H1 (cell line): ENCODE data around the gene MEP1A.

Experiments
- ATF3 ChIP-seq: IDR thresholded peaks from 2 replicates; pipeline ENCODE4 v1.6.1; 2011; ENCODE audit warnings: low read depth, mild to moderate bottlenecking, low read length; ENCODE audit not compliant: insufficient read depth
- CEBPB ChIP-seq: IDR thresholded peaks from 2 replicates; pipeline ENCODE4 v1.6.1; 2012; ENCODE audit warnings: low read depth, low read length
- EP300 ChIP-seq, 2 experiments: IDR thresholded peaks; 1 replicate in 1 of 2; 2 replicates in 1 of 2; pipeline ENCODE4 v1.6.1; 2011 to 2012; ENCODE audit warnings: low read depth in 2 of 2, low read length in 2 of 2, mild to moderate bottlenecking in 2 of 2, borderline replicate concordance in 1 of 2, inconsistent platforms in 1 of 2, moderate library complexity in 1 of 2
- JUN ChIP-seq: IDR thresholded peaks from 2 replicates; pipeline ENCODE4 v1.6.1; 2011; ENCODE audit warnings: low read depth, mild to moderate bottlenecking, improper control_type of control experiment, low read length
- JUND ChIP-seq: IDR thresholded peaks from 2 replicates; pipeline ENCODE4 v1.6.1; 2011; ENCODE audit warnings: mild to moderate bottlenecking, improper control_type of control experiment, low read length
- KDM4A ChIP-seq: IDR thresholded peaks from one replicate; pipeline ENCODE4 v1.7.1; 2012; ENCODE audit warnings: low read depth, mild to moderate bottlenecking, moderate library complexity, low read length, inconsistent platforms; ENCODE audit not compliant: severe bottlenecking
- KDM5A ChIP-seq: fragments of 200-600 bp; IDR thresholded peaks from 2 replicates; pipeline ENCODE4 v1.7.1; 2012; ENCODE audit warnings: mild to moderate bottlenecking, low read length, inconsistent platforms, mixed read lengths
- POLR2A ChIP-seq, 2 experiments: IDR thresholded peaks; 1 replicate in 1 of 2; 2 replicates in 1 of 2; pipeline ENCODE4 v1.6.1; 2011; ENCODE audit warnings: low read depth in 2 of 2, low read length in 2 of 2, mild to moderate bottlenecking in 2 of 2; ENCODE audit errors: control extremely low read depth in 1 of 2
- RAD21 ChIP-seq, 2 experiments: IDR thresholded peaks in 1 of 2; conservative IDR thresholded peaks in 1 of 2; 2 replicates each; pipeline ENCODE4 v1.6.1; 2011; ENCODE audit warnings: low read depth in 2 of 2, low read length in 2 of 2, improper control_type of control experiment in 1 of 2, inconsistent platforms in 1 of 2, mild to moderate bottlenecking in 1 of 2, moderate library complexity in 1 of 2
- TCF12 ChIP-seq: IDR thresholded peaks from 2 replicates; pipeline ENCODE4 v1.6.1; 2011; ENCODE audit warnings: low read depth, mild to moderate bottlenecking, low read length
- TEAD4 ChIP-seq: IDR thresholded peaks from 2 replicates; pipeline ENCODE4 v1.6.1; 2012; ENCODE audit warnings: low read depth, low read length, inconsistent platforms, mixed read lengths
- TF ChIP-seq, protein P1 (sequence below), 3 experiments: IDR thresholded peaks; 1 replicate in 2 of 3; 2 replicates in 1 of 3; pipeline versions ENCODE4 v1.5.1 to v1.6.1; 2011; ENCODE audit warnings: low read length in 3 of 3, mild to moderate bottlenecking in 3 of 3, inconsistent platforms in 2 of 3, low read depth in 1 of 3, moderate library complexity in 1 of 3; ENCODE audit not compliant: insufficient read depth in 1 of 3; ENCODE audit errors: control extremely low read depth in 1 of 3

DNA sequence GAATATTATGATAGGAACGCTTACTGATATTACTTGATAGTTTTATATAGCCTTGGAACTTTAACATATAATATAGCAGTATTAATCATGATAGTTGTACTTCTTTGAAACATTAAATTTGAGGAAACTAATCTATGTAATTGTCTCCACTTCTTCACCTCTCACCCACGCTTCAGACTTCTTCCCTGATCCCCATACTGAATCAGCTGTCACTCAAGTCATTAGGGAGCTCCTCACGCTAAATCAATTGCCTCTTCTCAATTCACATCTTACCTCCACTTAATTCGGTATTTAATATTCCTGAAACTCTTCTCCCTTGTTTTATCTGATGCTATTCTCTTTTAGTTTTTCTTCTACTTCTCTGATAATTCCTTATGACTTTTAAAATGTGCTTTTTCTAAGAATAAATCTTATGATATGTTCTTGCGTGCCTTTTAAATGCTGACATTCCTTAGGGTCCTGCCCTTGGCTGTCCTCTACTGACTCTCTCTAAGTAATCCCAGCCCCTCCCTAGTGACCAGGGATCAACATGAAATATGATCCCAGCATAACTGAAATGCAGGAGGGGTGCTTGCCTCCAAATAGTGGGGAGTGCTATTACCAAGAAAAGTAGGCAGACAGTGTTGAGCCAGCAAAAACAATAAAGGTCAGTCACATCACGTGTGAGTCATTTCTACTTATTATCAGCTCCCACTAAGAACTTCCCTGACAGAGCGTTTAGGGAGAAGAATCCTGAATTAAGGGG, 36.5 kb upstream of the MEP1A start:
- TF ChIP-seq KDM5A (no peak), RAD21 (IDR thresholded peaks at IDR 0.05 in 1 of 2, conservative IDR thresholded peaks at IDR 0.05 in 1 of 2; ENCODE audit: low read depth in 2 of 2, low read length in 2 of 2) (no peak), JUN (no peak), JUND (no peak), CEBPB (no peak), ATF3 (no peak), TEAD4 (no peak), KDM4A (no peak), EP300 (IDR thresholded peaks at IDR 0.05; ENCODE audit: borderline replicate concordance in 1 of 2, low read depth in 2 of 2, low read length in 2 of 2) (no peak), TCF12 (no peak), POLR2A (IDR thresholded peaks at IDR 0.05; ENCODE audit: control extremely low read depth in 1 of 2, low read depth in 2 of 2, low read length in 2 of 2) (no peak)
- TF ChIP-seq, protein P1, sequence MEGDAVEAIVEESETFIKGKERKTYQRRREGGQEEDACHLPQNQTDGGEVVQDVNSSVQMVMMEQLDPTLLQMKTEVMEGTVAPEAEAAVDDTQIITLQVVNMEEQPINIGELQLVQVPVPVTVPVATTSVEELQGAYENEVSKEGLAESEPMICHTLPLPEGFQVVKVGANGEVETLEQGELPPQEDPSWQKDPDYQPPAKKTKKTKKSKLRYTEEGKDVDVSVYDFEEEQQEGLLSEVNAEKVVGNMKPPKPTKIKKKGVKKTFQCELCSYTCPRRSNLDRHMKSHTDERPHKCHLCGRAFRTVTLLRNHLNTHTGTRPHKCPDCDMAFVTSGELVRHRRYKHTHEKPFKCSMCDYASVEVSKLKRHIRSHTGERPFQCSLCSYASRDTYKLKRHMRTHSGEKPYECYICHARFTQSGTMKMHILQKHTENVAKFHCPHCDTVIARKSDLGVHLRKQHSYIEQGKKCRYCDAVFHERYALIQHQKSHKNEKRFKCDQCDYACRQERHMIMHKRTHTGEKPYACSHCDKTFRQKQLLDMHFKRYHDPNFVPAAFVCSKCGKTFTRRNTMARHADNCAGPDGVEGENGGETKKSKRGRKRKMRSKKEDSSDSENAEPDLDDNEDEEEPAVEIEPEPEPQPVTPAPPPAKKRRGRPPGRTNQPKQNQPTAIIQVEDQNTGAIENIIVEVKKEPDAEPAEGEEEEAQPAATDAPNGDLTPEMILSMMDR (IDR thresholded peaks at IDR 0.05; ENCODE audit: control extremely low read depth in 1 of 3, insufficient read depth in 1 of 3, low read depth in 1 of 3, low read length in 3 of 3), result no peak
